ENCODE measurements around the gene CTDNEP1.

GRCh38 chr17:7243453-7243729 is 8.1 kb downstream of the CTDNEP1 start:
- TF ChIP-seq CTCF (IDR thresholded peaks at IDR 0.05) (no peak), POLR2A (IDR thresholded peaks at IDR 0.05; ENCODE audit: low read length) (no peak), CHD4 (IDR thresholded peaks at IDR 0.05; ENCODE audit: borderline replicate concordance) (no peak), USF2 (IDR thresholded peaks at IDR 0.05) (no peak), REST (IDR thresholded peaks at IDR 0.05) (no peak), SMC3 (IDR thresholded peaks at IDR 0.05) (no peak), E2F6 (IDR thresholded peaks at IDR 0.05; ENCODE audit: borderline replicate concordance, low read depth) (no peak)
